ENCODE measurements around the gene ARPC2. TPM values are rescaled to one million over a fixed set of nuclear protein-coding genes. Genes with fewer than 3 reads are reported as not detected.
A peak's percentile ranks its signal among the peaks of the same experiment; 100 is the strongest.

ARPC2 gene
- total RNA-seq, 1 experiment from 2014 or later: 290 TPM

- no peak for DNase-seq (ENCODE audit: low spot score)
Observed at GRCh38 chr2:218217360-218218267, 625 bp downstream of the ARPC2 start.

- DNase-seq (ENCODE audit: low spot score): no peak
Observed at GRCh38 chr2:218218268-218219185, 1.5 kb downstream of the ARPC2 start.

GRCh38 chr2:218219934-218220333 is 2.9 kb downstream of the ARPC2 start:
- no peak for DNase-seq (ENCODE audit: low spot score)

- DNase-seq (ENCODE audit: low spot score): no peak
Observed at GRCh38 chr2:218221000-218221399, 4.0 kb downstream of the ARPC2 start.

- no peak for DNase-seq (ENCODE audit: low spot score)
Observed at GRCh38 chr2:218223046-218223445, 6.1 kb downstream of the ARPC2 start.

- no peak for DNase-seq (ENCODE audit: low spot score)
Observed at GRCh38 chr2:218224186-218224585, 7.2 kb downstream of the ARPC2 start.

- no peak for DNase-seq (ENCODE audit: low spot score)
Observed at GRCh38 chr2:218226903-218227302, 9.9 kb downstream of the ARPC2 start.

- DNase-seq (ENCODE audit: low spot score): no peak
Observed at GRCh38 chr2:218228366-218229090, 11.5 kb downstream of the ARPC2 start.

GRCh38 chr2:218229239-218229638 is 12.2 kb downstream of the ARPC2 start:
- DNase-seq (ENCODE audit: low spot score): peak; percentile 82

- DNase-seq (ENCODE audit: low spot score): peak; percentile 33
Observed at GRCh38 chr2:218229851-218230250, 12.9 kb downstream of the ARPC2 start.

GRCh38 chr2:218230882-218231281 is 13.9 kb downstream of the ARPC2 start:
- peak; percentile 36 for DNase-seq (ENCODE audit: low spot score)

GRCh38 chr2:218233543-218233942 is 16.6 kb downstream of the ARPC2 start:
- no peak for DNase-seq (ENCODE audit: low spot score)

GRCh38 chr2:218234521-218234920 is 17.5 kb downstream of the ARPC2 start:
- DNase-seq (ENCODE audit: low spot score): no peak

- no peak for DNase-seq (ENCODE audit: low spot score)
Observed at GRCh38 chr2:218235017-218235416, 18.0 kb downstream of the ARPC2 start.

- DNase-seq (ENCODE audit: low spot score): no peak
Observed at GRCh38 chr2:218236829-218237228, 19.8 kb downstream of the ARPC2 start.

- no peak for DNase-seq (ENCODE audit: low spot score)
Observed at GRCh38 chr2:218238887-218239286, 21.9 kb downstream of the ARPC2 start.

GRCh38 chr2:218244204-218244603 is 27.2 kb downstream of the ARPC2 start:
- DNase-seq (ENCODE audit: low spot score): no peak

GRCh38 chr2:218244665-218245064 is 27.7 kb downstream of the ARPC2 start:
- DNase-seq (ENCODE audit: low spot score): no peak

- no peak for DNase-seq (ENCODE audit: low spot score)
Observed at GRCh38 chr2:218245214-218245613, 28.2 kb downstream of the ARPC2 start.

GRCh38 chr2:218249691-218250090 is 32.7 kb downstream of the ARPC2 start:
- DNase-seq (ENCODE audit: low spot score): no peak

- no peak for DNase-seq (ENCODE audit: low spot score)
Observed at GRCh38 chr2:218252509-218253231, 35.7 kb downstream of the ARPC2 start.

Data from H4 (cell line).